Skin epidermis (tissue), 12 donors: ENCODE data around the gene CAPN12.
A peak's percentile ranks its signal among the peaks of the same experiment; 100 is the strongest.

Source experiments
- H3K27ac ChIP-seq, 21 experiments: fragments of 200-600 bp; sonication (generic) in 11 of 21; one replicate each; pipeline ENCODE4 v1.5.0; 2020; ENCODE audit warnings: mild to moderate bottlenecking in 3 of 21, inconsistent platforms in 2 of 21, moderate library complexity in 2 of 21
- H3K4me3 ChIP-seq, 7 experiments: fragments of 200-600 bp; sonication (generic) in 2 of 7; one replicate each; pipeline ENCODE4 v1.5.0; 2020; ENCODE audit warnings: inconsistent platforms in 2 of 7, mild to moderate bottlenecking in 2 of 7, moderate library complexity in 1 of 7

The CAPN12 gene

GRCh38 chr19:38718747-38719543, 25.3 kb downstream of the CAPN12 start:
- H3K27ac ChIP-seq: peak overlapping the region in 17 of 21 experiments; percentile 4 to 75 (median 45)
- H3K4me3 ChIP-seq: no peak overlapping the region

- no peak overlapping the region for H3K4me3 ChIP-seq
- H3K27ac ChIP-seq: no peak overlapping the region
These were observed 26.4 kb downstream of the CAPN12 start for GRCh38 chr19:38717855-38718254.

- H3K27ac ChIP-seq: no peak overlapping the region
These were observed 27.2 kb downstream of the CAPN12 start for GRCh38 chr19:38717051-38717450.

GRCh38 chr19:38715555-38715954, 28.7 kb downstream of the CAPN12 start:
- H3K4me3 ChIP-seq: no peak overlapping the region
- H3K27ac ChIP-seq: no peak overlapping the region

More at GRCh38 chr19:38717051-38717450, 27.2 kb downstream of the CAPN12 start:
- H3K4me3 ChIP-seq: no peak overlapping the region

GRCh38 chr19:38714354-38714778, 29.9 kb downstream of the CAPN12 start:
- Histone ChIP-seq H3K4me3 (no peak overlapping the region), H3K27ac (peak overlapping the region in 1 of 21 experiments; percentile 36)

- Histone ChIP-seq H3K4me3 (no peak overlapping the region), H3K27ac (peak overlapping the region in 3 of 21 experiments; percentile 16 to 68 (median 36))
These were observed 30.4 kb downstream of the CAPN12 start for GRCh38 chr19:38713865-38714264.

- H3K4me3 ChIP-seq: no peak overlapping the region
- H3K27ac ChIP-seq: peak overlapping the region in 10 of 21 experiments; percentile 6 to 68 (median 28)
These were observed 31.0 kb downstream of the CAPN12 start for GRCh38 chr19:38713227-38713649.

- peak overlapping the region in 13 of 21 experiments; percentile 6 to 68 (median 27) for H3K27ac ChIP-seq
- H3K4me3 ChIP-seq: no peak overlapping the region
These were observed 32.0 kb downstream of the CAPN12 start for GRCh38 chr19:38712161-38712748.

- Histone ChIP-seq H3K4me3 (no peak overlapping the region), H3K27ac (peak overlapping the region in 13 of 21 experiments; percentile 8 to 68 (median 42))
These were observed 32.5 kb downstream of the CAPN12 start for GRCh38 chr19:38711726-38712153.

- Histone ChIP-seq H3K27ac (peak overlapping the region in 12 of 21 experiments; percentile 8 to 68 (median 44)), H3K4me3 (no peak overlapping the region)
These were observed 33.1 kb downstream of the CAPN12 start for GRCh38 chr19:38710928-38711725.

GRCh38 chr19:38710416-38710702, 33.9 kb downstream of the CAPN12 start:
- Histone ChIP-seq H3K4me3 (no peak overlapping the region), H3K27ac (peak overlapping the region in 8 of 21 experiments; percentile 16 to 52 (median 42))

GRCh38 chr19:38709671-38710415, 34.4 kb downstream of the CAPN12 start:
- Histone ChIP-seq H3K27ac (peak overlapping the region in 7 of 21 experiments; percentile 16 to 52 (median 41)), H3K4me3 (no peak overlapping the region)

- H3K27ac ChIP-seq: peak overlapping the region in 8 of 21 experiments; percentile 5 to 52 (median 17)
These were observed 35.2 kb downstream of the CAPN12 start for GRCh38 chr19:38709119-38709518.

GRCh38 chr19:38708413-38709024, 35.8 kb downstream of the CAPN12 start:
- peak overlapping the region in 10 of 21 experiments; percentile 10 to 60 (median 17) for H3K27ac ChIP-seq

More at GRCh38 chr19:38709119-38709518, 35.2 kb downstream of the CAPN12 start:
- no peak overlapping the region for H3K4me3 ChIP-seq

GRCh38 chr19:38707512-38708114, 36.7 kb downstream of the CAPN12 start:
- Histone ChIP-seq H3K27ac (peak overlapping the region in 11 of 21 experiments; percentile 10 to 62 (median 35)), H3K4me3 (no peak overlapping the region)

More at GRCh38 chr19:38708413-38709024, 35.8 kb downstream of the CAPN12 start:
- H3K4me3 ChIP-seq: no peak overlapping the region

- Histone ChIP-seq H3K4me3 (no peak overlapping the region), H3K27ac (peak overlapping the region in 11 of 21 experiments; percentile 4 to 62 (median 36))
These were observed 37.3 kb downstream of the CAPN12 start for GRCh38 chr19:38706792-38707511.

- Histone ChIP-seq H3K4me3 (no peak overlapping the region), H3K27ac (peak overlapping the region in 11 of 21 experiments; percentile 3 to 62 (median 27))
These were observed 38.9 kb downstream of the CAPN12 start for GRCh38 chr19:38705197-38706019.
